LNCaP clone FGC (cell line): ENCODE data around the gene SERINC2.
"Not testable (repeated sequence)": the region's sequence is repeated elsewhere in the genome, so short reads cannot be mapped to it uniquely, and the experiment has no call there.

Experiments used
- DNase-seq: peaks from one replicate; pipeline ENCODE4 v3.0.0-alpha.2; 2011; ENCODE audit warnings: low read depth
- H3K4me3 ChIP-seq: 2 replicates; pipeline ENCODE4 v1.5.1; 2011; ENCODE audit warnings: mild to moderate bottlenecking, low read depth, low read length, control low read depth
- TF ChIP-seq, protein P1 (sequence below): IDR thresholded peaks from 2 replicates; pipeline ENCODE4 v1.5.1; 2012; ENCODE audit warnings: mild to moderate bottlenecking; ENCODE audit not compliant: control insufficient read depth, insufficient read depth; ENCODE audit errors: extremely low read depth

The SERINC2 gene

DNA sequence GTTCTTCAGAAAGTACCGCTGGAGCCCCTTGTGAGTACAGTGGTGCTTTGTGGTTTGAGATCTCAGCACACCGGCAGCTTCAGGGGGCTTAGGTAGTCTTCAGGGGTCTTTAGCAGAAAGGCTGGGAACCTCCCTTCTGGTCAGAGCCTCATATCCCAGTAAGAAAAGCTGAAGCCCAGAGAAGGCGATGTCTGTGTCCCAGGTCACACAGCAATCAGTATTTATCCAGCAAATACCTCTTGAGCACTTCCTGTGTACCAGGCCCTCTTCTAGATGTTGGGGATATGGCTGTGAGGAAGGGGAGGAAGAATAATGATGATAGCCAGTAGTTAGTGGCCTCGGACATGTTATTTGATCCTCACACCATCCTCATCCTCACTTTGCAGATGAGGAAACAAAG lies 14.3 kb downstream of the SERINC2 start:
- TF ChIP-seq, protein P1, sequence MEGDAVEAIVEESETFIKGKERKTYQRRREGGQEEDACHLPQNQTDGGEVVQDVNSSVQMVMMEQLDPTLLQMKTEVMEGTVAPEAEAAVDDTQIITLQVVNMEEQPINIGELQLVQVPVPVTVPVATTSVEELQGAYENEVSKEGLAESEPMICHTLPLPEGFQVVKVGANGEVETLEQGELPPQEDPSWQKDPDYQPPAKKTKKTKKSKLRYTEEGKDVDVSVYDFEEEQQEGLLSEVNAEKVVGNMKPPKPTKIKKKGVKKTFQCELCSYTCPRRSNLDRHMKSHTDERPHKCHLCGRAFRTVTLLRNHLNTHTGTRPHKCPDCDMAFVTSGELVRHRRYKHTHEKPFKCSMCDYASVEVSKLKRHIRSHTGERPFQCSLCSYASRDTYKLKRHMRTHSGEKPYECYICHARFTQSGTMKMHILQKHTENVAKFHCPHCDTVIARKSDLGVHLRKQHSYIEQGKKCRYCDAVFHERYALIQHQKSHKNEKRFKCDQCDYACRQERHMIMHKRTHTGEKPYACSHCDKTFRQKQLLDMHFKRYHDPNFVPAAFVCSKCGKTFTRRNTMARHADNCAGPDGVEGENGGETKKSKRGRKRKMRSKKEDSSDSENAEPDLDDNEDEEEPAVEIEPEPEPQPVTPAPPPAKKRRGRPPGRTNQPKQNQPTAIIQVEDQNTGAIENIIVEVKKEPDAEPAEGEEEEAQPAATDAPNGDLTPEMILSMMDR, result no peak
- H3K4me3 ChIP-seq, result no peak overlapping the region
- no peak for DNase-seq

DNA sequence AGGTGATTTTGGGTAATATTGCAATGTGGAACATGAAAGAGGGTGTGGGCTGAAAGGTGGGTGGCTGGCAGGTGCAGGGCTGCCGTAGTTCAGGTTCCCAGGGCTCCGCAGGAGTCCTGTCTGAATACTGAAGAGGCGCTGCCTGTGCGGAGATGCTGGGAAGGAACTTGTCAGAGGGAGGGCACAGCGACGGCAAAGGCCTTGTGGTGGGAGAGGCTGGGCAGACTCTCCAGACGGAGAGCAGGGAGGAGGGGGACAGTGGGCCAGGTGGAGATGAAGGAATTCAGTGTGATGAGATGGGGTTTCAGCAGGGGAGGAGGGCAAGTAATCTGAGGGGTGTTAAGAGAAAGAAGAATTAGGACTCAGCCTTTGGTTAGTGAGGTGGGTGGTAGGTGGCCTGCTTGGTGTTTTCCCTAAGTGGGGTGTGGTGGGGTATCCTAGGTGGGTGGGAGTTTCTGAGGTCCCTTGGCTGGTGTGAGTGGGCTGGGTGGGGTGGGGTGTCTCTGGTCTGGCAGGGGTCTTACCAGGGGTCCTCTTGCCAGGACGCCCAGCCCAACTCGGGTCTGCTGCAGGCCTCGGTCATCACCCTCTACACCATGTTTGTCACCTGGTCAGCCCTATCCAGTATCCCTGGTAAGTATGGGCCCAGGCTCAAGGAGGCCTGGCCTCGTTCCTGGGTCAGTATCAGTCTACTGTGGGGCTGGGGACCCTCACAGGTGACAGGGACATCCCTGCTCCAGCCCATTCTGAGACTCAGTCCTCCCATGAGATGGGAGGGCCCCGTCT lies 15.6 kb downstream of the SERINC2 start:
- no peak for DNase-seq
- H3K4me3 ChIP-seq, result no peak overlapping the region
- TF ChIP-seq, protein P1, result no peak

DNA sequence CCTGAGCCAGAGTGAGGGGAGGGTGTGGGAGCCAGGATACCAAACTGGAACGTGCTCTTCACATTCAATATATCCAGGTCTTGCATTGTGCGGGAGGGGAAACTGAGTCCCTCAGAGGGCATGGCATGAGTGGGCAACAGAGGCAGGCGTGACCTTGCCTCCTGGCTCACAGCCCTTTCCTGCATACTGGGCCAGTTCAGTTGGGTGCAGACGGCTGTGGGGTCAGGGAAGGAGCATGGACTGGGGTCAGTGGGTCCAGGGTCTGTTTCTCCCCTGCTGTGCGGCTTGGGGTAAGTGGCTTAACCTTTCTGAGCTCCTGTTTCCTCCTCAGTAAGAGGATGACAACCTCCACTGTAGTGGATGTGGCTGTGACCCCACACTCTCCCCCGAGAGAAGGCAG lies 16.6 kb downstream of the SERINC2 start:
- TF ChIP-seq, protein P1, result no peak
- DNase-seq, result no peak
- no peak overlapping the region for H3K4me3 ChIP-seq

DNA sequence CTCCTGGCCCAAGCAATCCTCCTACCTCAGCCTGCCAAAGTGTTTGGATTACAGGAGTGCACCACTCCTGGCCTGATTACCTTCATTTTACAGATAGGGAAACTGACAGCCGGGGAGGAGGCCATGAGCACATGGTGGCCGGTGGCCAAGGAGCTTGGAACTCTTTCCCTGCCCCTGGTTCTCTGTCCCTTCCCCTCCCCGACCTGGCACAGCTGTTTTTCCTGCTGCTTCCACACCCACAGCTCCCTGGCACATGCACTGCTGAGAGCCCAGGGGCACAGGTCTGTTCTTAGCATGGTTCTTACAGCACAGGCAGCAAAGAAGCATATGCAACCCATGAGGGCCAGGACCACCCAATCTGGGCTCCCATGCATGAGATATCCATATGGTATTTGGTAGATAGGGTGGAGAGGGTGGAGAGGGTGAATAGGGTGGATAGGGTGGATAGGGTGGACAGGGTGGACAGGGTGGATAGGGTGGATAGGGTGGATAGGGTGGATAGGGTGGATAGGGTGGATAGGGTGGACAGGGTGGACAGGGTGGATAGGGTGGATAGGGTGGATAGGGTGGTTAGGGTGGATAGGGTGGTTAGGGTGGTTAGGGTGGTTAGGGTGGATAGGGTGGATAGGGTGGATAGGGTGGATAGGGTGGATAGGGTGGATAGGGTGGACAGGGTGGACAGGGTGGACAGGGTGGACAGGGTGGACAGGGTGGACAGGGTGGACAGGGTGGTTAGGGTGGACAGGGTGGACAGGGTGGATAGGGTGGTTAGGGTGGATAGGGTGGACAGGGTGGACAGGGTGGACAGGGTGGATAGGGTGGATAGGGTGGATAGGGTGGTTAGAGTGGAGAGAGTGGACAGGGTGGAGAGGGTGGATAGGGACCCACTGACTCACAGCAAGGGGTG lies 18.6 kb downstream of the SERINC2 start:
- DNase-seq, H3K4me3 ChIP-seq: not testable (repeated sequence)

DNA sequence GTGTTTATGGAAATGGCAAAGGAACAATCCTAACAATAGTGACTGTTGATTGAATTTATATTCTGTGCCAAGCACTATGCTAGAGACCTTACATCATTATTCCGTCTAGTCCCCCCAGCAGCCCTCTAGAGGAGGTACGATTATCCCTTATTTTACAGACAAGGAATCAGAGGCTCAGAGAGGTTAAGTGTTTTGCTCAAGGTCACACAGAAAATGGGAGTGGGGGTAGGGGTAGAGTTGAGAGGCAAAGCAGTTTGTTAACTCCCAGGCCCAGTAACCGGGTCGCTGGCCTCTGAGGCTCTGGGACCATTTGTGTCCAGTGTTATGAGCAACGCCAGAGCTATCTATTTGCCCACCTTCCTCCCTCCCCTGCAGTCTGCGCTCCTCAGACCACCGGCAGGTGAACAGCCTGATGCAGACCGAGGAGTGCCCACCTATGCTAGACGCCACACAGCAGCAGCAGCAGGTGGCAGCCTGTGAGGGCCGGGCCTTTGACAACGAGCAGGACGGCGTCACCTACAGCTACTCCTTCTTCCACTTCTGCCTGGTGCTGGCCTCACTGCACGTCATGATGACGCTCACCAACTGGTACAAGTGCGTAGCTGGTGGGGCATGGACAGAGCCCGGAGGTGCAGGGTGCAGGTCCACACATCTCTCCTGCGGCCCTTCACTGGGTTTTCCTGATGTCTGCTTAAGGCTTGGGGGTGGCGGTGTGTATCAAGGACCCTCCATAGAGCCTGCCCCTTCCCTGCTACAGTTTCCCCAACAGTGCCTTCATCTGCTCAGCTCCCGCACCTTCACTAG lies 19.8 kb downstream of the SERINC2 start:
- no peak overlapping the region for H3K4me3 ChIP-seq
- TF ChIP-seq, protein P1, result no peak
- no peak for DNase-seq

DNA sequence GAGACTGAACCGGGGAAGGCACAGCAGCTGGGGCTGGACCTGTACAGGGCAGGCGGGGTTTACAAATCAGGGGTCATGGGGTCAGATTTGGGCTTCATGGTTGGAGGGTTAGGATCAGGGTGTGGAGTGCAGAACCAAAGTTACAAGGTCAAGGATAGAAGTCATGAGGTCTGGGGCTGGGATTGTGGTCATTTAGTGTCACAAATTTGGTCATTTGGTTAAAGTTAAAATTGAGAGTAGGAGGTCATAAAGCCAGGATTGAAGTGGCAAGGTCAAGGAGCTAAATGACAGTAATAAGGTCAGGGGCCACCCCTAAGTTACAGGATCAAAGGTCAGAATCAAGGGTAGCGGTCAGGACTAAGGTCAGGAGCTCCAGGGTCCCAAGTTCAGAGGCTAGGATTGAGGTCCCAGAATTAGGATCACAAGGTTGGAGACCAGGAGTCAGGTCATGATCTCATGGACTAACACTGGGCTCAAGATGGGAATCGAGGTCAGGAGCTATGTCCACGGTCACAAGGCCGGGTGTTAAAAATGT lies 20.4 kb downstream of the SERINC2 start:
- TF ChIP-seq, protein P1, result no peak
- H3K4me3 ChIP-seq, result no peak overlapping the region
- no peak for DNase-seq
